Parathyroid adenoma (tissue), 2 donors: ENCODE results near the gene FABP1.

Source experiments
- H2AFZ ChIP-seq: fragments of 300-600 bp; sonication (generic); one replicate; pipeline ENCODE4 v1.7.0; 2017; ENCODE audit warnings: antibody characterized with exemption, mild to moderate bottlenecking
- H3K27ac ChIP-seq: fragments of 300-600 bp; sonication (generic); one replicate; pipeline ENCODE4 v1.7.0; 2017
- H3K27me3 ChIP-seq: fragments of 300-600 bp; sonication (generic); one replicate; pipeline ENCODE4 v1.7.0; 2017; ENCODE audit warnings: low read length; ENCODE audit not compliant: control insufficient read depth, insufficient read depth
- H3K36me3 ChIP-seq: fragments of 300-600 bp; sonication (generic); one replicate; pipeline ENCODE4 v1.7.0; 2017; ENCODE audit warnings: low read length; ENCODE audit not compliant: control insufficient read depth, insufficient read depth
- H3K4me1 ChIP-seq: fragments of 300-600 bp; sonication (generic); one replicate; pipeline ENCODE4 v1.7.0; 2017; ENCODE audit warnings: control low read depth
- H3K4me2 ChIP-seq: fragments of 300-600 bp; sonication (generic); one replicate; pipeline ENCODE4 v1.7.0; 2017; ENCODE audit warnings: low read length
- H3K4me3 ChIP-seq: fragments of 300-600 bp; sonication (generic); one replicate; pipeline ENCODE4 v1.7.0; 2017; ENCODE audit warnings: low read depth, low read length
- H3K79me2 ChIP-seq: fragments of 300-600 bp; sonication (generic); one replicate; pipeline ENCODE4 v1.7.0; 2017; ENCODE audit warnings: control low read depth
- H3K9ac ChIP-seq: fragments of 300-600 bp; sonication (generic); one replicate; pipeline ENCODE4 v1.7.0; 2017; ENCODE audit warnings: mild to moderate bottlenecking
- H3K9me3 ChIP-seq: fragments of 300-600 bp; sonication (generic); one replicate; pipeline ENCODE4 v1.7.0; 2017; ENCODE audit warnings: low read length; ENCODE audit not compliant: control insufficient read depth
- CTCF ChIP-seq: fragments of 300-600 bp; sonication (generic); IDR thresholded peaks from one replicate; pipeline ENCODE4 v1.7.0; 2017; ENCODE audit warnings: antibody characterized with exemption, mild to moderate bottlenecking
- donor health status: primary hyperparathyroidism.

FABP1 gene

GRCh38 chr2:88099798-88100488 is 27.9 kb downstream of the FABP1 start:
- H3K4me1 ChIP-seq: no peaks in the 10 kb centered on the region
- no peak overlapping the region for H2AFZ ChIP-seq
- no peaks in the 10 kb centered on the region for H3K36me3 ChIP-seq
- H3K4me3 ChIP-seq: no peak overlapping the region
- no peaks in the 10 kb centered on the region for H3K79me2 ChIP-seq
- no peaks in the 10 kb centered on the region for H3K9me3 ChIP-seq
- H3K9ac ChIP-seq: no peak overlapping the region
- no peak for TF ChIP-seq CTCF
- H3K4me2 ChIP-seq: no peak overlapping the region
- no peaks in the 10 kb centered on the region for H3K27me3 ChIP-seq
- H3K27ac ChIP-seq: no peak overlapping the region

GRCh38 chr2:88098558-88098900 is 29.3 kb downstream of the FABP1 start:
- Histone ChIP-seq H3K9ac (no peak overlapping the region), H3K4me3 (no peak overlapping the region), H3K9me3 (no peaks in the 10 kb centered on the region), H3K4me1 (no peaks in the 10 kb centered on the region), H3K27me3 (no peaks in the 10 kb centered on the region), H3K36me3 (no peaks in the 10 kb centered on the region), H3K4me2 (no peak overlapping the region), H3K27ac (no peak overlapping the region), H2AFZ (no peak overlapping the region), H3K79me2 (no peaks in the 10 kb centered on the region)
- no peak for TF ChIP-seq CTCF

- Histone ChIP-seq H2AFZ (no peak overlapping the region), H3K4me1 (no peaks in the 10 kb centered on the region), H3K4me3 (no peak overlapping the region), H3K9ac (no peak overlapping the region), H3K4me2 (no peak overlapping the region), H3K27ac (no peak overlapping the region), H3K9me3 (no peaks in the 10 kb centered on the region), H3K27me3 (no peaks in the 10 kb centered on the region), H3K79me2 (no peaks in the 10 kb centered on the region), H3K36me3 (no peaks in the 10 kb centered on the region)
- no peak for TF ChIP-seq CTCF
These were observed 29.8 kb downstream of the FABP1 start for GRCh38 chr2:88097891-88098557.

GRCh38 chr2:88097192-88097591 is 30.7 kb downstream of the FABP1 start:
- Histone ChIP-seq H3K9ac (no peak overlapping the region), H3K79me2 (no peaks in the 10 kb centered on the region), H3K4me1 (no peaks in the 10 kb centered on the region), H3K27me3 (no peaks in the 10 kb centered on the region), H3K4me2 (no peak overlapping the region), H3K4me3 (no peak overlapping the region), H3K36me3 (no peaks in the 10 kb centered on the region), H2AFZ (no peak overlapping the region), H3K9me3 (no peaks in the 10 kb centered on the region), H3K27ac (no peak overlapping the region)
- TF ChIP-seq CTCF: no peak

GRCh38 chr2:88096708-88097107 is 31.2 kb downstream of the FABP1 start:
- Histone ChIP-seq H3K27me3 (no peaks in the 10 kb centered on the region), H3K4me1 (no peaks in the 10 kb centered on the region), H3K9ac (no peak overlapping the region), H2AFZ (no peak overlapping the region), H3K79me2 (no peaks in the 10 kb centered on the region), H3K4me3 (no peak overlapping the region), H3K4me2 (no peak overlapping the region), H3K36me3 (no peaks in the 10 kb centered on the region), H3K9me3 (no peaks in the 10 kb centered on the region), H3K27ac (no peak overlapping the region)
- TF ChIP-seq CTCF: no peak
